ENCODE results near the gene CLDN25.

Gene CLDN25

DNA sequence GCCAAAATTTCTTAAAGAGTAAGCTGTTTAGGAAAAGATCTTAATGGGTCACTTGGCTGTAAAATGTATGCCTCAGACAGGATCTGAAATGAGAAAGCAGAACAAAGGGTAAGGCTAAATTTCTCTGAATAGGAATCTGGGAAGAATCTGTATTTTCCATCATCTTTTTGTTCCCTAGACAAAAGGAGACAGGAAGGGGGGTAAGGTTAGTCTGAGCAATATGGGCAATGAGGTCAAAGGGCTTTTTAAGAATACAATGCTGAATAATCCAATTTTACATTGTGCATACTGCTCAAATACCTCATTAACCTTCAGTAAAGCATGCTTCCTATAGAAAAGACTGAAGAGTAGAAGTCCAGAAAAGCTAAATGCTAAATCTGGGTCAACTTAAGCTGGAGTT lies 34.6 kb downstream of the CLDN25 start:
- no peak for DNase-seq

DNA sequence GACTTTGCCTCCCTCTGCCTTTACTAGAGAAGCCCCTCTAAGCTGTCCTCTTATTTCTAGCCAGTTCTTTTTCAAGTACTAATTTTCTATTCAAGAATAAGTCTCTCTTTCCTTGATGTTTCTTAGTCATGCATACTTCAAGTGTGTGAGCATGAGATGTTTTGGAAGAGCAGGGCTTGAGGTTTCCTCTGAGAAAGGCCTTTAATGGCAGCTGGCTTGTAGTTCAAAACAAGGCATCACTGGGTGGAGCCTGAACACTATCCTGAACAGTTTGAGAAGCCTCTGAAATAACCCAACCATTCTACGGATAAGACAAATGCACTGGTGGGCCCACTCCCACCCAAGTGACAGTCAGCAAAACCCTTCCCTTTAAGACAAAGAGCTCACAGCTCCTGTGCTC lies 37.6 kb downstream of the CLDN25 start:
- DNase-seq: no peak

DNA sequence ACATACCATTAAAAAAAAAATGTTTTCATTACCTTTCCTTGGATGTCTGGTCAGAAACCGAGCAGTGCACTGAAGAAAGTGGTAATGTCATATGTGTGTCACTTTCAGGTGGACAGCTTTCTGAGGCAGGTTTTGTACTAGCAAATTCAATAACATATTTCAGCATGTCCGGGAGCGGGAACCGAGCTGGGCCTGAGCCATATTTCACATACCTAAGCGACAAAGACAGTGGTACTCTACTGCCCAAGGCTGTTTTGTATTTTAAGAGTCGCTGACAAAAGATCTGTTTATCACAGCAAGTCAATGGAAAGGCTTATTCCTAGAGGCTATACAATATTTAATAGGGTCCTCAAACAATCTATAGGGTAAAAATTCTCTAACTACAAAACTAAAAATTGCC lies 38.0 kb downstream of the CLDN25 start:
- no peak for DNase-seq

DNA sequence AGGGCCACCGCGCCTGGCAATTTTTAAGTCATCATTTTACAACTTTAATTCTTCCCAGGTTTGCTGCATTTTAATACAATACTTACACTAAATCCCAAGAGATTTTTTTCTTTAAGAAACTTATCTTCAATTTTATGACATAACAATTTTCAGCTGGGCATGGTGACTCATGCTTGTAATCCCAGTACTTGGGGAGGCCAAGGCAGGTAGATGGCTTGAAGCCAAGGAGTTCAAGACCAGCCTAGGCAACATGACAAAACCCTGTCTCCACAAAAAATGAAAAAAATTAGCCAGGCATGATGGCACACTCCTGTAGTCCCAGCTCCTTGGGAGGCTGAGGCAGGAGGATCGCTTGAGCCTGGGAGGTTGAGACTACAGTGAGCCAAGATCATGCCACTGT lies 38.8 kb downstream of the CLDN25 start:
- no peak for DNase-seq

DNA sequence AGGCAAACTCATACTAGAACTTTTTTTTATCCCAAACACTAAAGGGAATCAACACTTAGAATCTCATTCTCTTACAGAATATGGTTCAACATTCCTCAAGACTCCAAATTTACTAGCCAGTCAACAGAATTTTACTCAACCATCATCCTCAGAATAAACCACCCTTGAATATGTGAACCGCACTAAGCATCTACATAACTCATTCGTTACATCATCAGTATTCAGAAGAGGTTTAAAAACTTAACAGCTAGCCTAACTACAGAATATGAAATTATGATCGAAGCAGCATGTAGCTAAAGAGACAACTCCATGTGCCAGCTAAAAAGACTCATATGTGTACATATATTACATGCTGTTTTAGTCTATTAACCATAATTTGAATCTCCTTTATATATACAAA lies 47.9 kb downstream of the CLDN25 start:
- DNase-seq: no peak

DNA sequence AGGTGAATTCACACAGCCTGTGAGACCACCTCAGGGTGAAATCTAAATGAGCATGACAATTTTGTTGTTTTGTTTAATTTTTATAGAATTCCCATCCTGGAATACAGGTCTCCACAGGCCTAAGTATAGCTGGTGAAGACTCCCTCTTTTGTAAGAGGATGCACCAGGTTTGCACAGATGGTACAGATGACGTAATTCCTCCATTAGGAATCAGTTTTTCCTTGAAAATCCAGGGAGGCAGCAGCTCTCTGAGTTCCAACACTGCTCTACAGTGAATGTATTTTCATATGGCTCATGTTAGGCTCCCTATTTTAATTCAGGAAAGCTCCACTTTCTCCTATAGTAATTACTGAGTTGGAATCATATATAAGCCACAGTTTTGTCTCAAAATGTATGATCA lies 48.6 kb downstream of the CLDN25 start:
- no peak for DNase-seq

DNA sequence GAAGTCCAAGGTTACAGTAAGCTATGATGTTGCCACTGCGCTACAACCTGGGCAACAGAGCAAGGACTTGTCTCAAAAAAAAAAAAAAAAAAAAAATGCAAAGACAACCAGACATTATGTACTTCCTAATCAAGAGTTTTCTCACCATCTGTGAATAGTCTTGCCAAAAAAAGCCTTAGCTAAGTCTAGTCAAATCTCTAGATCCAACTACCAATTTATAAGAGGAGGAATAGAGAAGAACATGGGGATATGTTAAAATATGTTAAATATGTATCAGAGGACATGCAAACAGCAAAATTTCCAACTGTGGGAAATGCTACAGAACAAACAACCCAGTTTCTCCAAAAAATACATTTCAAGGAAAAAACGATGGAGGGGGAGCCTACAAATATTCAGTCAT lies 50.2 kb downstream of the CLDN25 start:
- no peak for DNase-seq

Measured in inflammatory macrophage treated with lipopolysaccharide for 1 hour (primary cell).